Loucy (cell line): Measurements from ENCODE around the gene PPP1R26.
A peak's percentile ranks its signal among the peaks of the same experiment; 100 is the strongest.

Experiments
- H2AFZ ChIP-seq: fragments of 200-600 bp; sonication (generic); 2 replicates; pipeline ENCODE4 v1.6.0; 2016; ENCODE audit warnings: antibody characterized with exemption, mild to moderate bottlenecking, low read length, moderate library complexity
- H3F3A ChIP-seq: fragments of 200-600 bp; 2 replicates; pipeline ENCODE4 v1.6.0; 2016; ENCODE audit warnings: antibody characterized with exemption, low read depth, mild to moderate bottlenecking
- H3K27me3 ChIP-seq: fragments of 200-600 bp; sonication (generic); 2 replicates; pipeline ENCODE4 v1.6.1; 2014; ENCODE audit warnings: low read length, mild to moderate bottlenecking; ENCODE audit not compliant: insufficient read depth, poor library complexity, severe bottlenecking
- H3K36me3 ChIP-seq: fragments of 200-600 bp; sonication (generic); 2 replicates; pipeline ENCODE4 v1.6.1; 2016; ENCODE audit warnings: low read length; ENCODE audit not compliant: insufficient read depth
- H3K4me1 ChIP-seq: fragments of 200-600 bp; sonication (generic); 2 replicates; pipeline ENCODE4 v1.5.1; 2014; ENCODE audit warnings: low read length, mild to moderate bottlenecking; ENCODE audit not compliant: insufficient read depth, poor library complexity, severe bottlenecking
- H3K4me2 ChIP-seq: fragments of 200-600 bp; sonication (generic); 2 replicates; pipeline ENCODE4 v1.6.0; 2014; ENCODE audit warnings: antibody characterized with exemption, low read length, low read depth, mild to moderate bottlenecking; ENCODE audit not compliant: poor library complexity, severe bottlenecking
- H3K4me3 ChIP-seq: fragments of 200-600 bp; sonication (generic); 2 replicates; pipeline ENCODE4 v1.5.1; 2014; ENCODE audit warnings: low read length, mild to moderate bottlenecking, mixed read lengths; ENCODE audit not compliant: poor library complexity, severe bottlenecking
- H3K79me2 ChIP-seq: fragments of 200-600 bp; sonication (generic); 2 replicates; pipeline ENCODE4 v1.6.1; 2014; ENCODE audit warnings: low read length; ENCODE audit not compliant: insufficient read depth
- H3K9ac ChIP-seq: fragments of 200-600 bp; sonication (generic); 2 replicates; pipeline ENCODE4 v1.6.0; 2014; ENCODE audit warnings: mild to moderate bottlenecking, low read depth, low read length, moderate library complexity; ENCODE audit not compliant: poor library complexity, severe bottlenecking
- H3K9me2 ChIP-seq: fragments of 200-600 bp; sonication (generic); replicated peaks from 2 replicates; pipeline ENCODE4 v1.6.1; 2016; ENCODE audit warnings: low read depth, low read length, mixed read lengths
- H3K9me3 ChIP-seq: fragments of 200-600 bp; sonication (generic); 2 replicates; pipeline ENCODE4 v1.6.1; 2014; ENCODE audit warnings: mild to moderate bottlenecking, antibody characterized with exemption, low read length, low read depth; ENCODE audit not compliant: insufficient read depth
- H4K20me1 ChIP-seq: fragments of 200-600 bp; sonication (generic); 2 replicates; pipeline ENCODE4 v1.6.0; 2014; ENCODE audit warnings: antibody characterized with exemption, low read length, mild to moderate bottlenecking; ENCODE audit not compliant: insufficient read depth, poor library complexity, severe bottlenecking
- EZH2phosphoT487 ChIP-seq: fragments of 200-600 bp; IDR thresholded peaks from 2 replicates; pipeline ENCODE4 v1.6.1; 2018; ENCODE audit warnings: antibody characterized with exemption, mild to moderate bottlenecking, moderate library complexity, borderline replicate concordance
- TF ChIP-seq, protein P1 (sequence below): fragments of 200-600 bp; sonication (generic); conservative IDR thresholded peaks from 2 replicates; pipeline ENCODE4 v1.5.1; 2014; ENCODE audit warnings: mild to moderate bottlenecking, antibody characterized with exemption, low read length

Gene PPP1R26

GRCh38 chr9:135500525-135501260 is 21.1 kb downstream of the PPP1R26 start, which contains the start of gene MRPS2:
Gene MRPS2 (plus strand): TSS chr9:135500682. CDS start chr9:135500711, 29 bp downstream.
- Histone ChIP-seq H4K20me1 (peaks cover 34% of the 10 kb centered on the region), H2AFZ (peak within 1 kb of the TSS; percentile 90), H3K4me2 (peak within 1 kb of the TSS; percentile 89), H3K4me3 (peak within 1 kb of the TSS; percentile 74), H3K79me2 (peaks cover 24% of the 10 kb centered on the region), H3K9me2 (no peaks in the 10 kb centered on the region), H3F3A (no peaks in the 10 kb centered on the region), H3K4me1 (peaks cover 10% of the 10 kb centered on the region), H3K27me3 (peaks cover 3% of the 10 kb centered on the region), H3K36me3 (peaks cover 24% of the 10 kb centered on the region; the same call in 1 of the 2 replicates), H3K9ac (peak within 1 kb of the TSS; percentile 98), H3K9me3 (no peaks in the 10 kb centered on the region)
- TF ChIP-seq EZH2phosphoT487: no peak
- TF ChIP-seq, protein P1, sequence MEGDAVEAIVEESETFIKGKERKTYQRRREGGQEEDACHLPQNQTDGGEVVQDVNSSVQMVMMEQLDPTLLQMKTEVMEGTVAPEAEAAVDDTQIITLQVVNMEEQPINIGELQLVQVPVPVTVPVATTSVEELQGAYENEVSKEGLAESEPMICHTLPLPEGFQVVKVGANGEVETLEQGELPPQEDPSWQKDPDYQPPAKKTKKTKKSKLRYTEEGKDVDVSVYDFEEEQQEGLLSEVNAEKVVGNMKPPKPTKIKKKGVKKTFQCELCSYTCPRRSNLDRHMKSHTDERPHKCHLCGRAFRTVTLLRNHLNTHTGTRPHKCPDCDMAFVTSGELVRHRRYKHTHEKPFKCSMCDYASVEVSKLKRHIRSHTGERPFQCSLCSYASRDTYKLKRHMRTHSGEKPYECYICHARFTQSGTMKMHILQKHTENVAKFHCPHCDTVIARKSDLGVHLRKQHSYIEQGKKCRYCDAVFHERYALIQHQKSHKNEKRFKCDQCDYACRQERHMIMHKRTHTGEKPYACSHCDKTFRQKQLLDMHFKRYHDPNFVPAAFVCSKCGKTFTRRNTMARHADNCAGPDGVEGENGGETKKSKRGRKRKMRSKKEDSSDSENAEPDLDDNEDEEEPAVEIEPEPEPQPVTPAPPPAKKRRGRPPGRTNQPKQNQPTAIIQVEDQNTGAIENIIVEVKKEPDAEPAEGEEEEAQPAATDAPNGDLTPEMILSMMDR: peak; percentile 68

GRCh38 chr9:135501261-135502167 is 21.9 kb downstream of the PPP1R26 start:
- no peaks in the 10 kb centered on the region for H3K9me3 ChIP-seq
- peaks cover 10% of the 10 kb centered on the region for H3K4me1 ChIP-seq
- H4K20me1 ChIP-seq: peaks cover 34% of the 10 kb centered on the region

DNA sequence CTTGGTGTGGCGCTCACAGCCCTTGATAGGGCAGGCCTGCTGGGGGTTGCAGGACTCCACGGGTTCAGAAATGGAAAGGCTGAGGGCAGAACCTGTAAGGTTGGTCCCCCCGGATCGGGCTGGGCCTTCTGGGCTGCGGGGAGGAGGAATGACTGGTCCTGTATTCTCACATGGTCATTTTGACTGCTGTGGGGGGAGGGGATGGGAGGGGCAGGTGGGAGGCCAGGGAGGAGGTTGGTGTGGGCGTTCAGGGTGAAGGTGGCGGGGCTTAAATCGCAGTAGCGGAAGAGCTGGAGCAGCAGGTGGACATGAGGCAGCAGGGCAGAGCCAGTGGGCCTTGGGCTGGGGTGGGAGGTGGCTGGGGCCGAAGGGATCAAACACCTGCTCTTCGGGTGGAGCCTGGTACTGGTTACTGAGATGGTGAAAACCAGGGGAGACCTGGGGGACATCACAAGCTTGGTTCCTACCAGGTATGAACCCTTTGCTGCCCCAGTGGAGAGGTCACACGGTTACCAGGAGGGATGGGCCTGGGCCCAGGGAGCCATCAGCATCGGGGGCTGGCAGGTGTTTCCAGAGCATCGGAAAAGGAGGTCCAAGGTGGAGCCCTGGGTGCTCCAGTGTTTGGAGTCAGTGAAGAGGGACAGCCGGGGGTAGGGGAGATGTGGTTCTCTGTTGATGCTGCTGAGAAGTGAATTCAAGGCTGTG is 22.7 kb downstream of the PPP1R26 start:
- peaks cover 24% of the 10 kb centered on the region for H3K79me2 ChIP-seq
- peak overlapping the region; percentile 89 for H3K4me2 ChIP-seq
- H3K36me3 ChIP-seq: peaks cover 24% of the 10 kb centered on the region; the same call in 1 of the 2 replicates
- H3K27me3 ChIP-seq: peaks cover 3% of the 10 kb centered on the region
- H2AFZ ChIP-seq: no peak overlapping the region
- no peak for TF ChIP-seq EZH2phosphoT487
- TF ChIP-seq, protein P1: no peak
- H3K9me2 ChIP-seq: no peaks in the 10 kb centered on the region
- no peaks in the 10 kb centered on the region for H3F3A ChIP-seq
- H3K4me1 ChIP-seq: peaks cover 10% of the 10 kb centered on the region
- H4K20me1 ChIP-seq: peaks cover 34% of the 10 kb centered on the region
- peak overlapping the region; percentile 74 for H3K4me3 ChIP-seq
- H3K9me3 ChIP-seq: no peaks in the 10 kb centered on the region
- peak overlapping the region; percentile 98 for H3K9ac ChIP-seq

More at GRCh38 chr9:135501261-135502167, 21.9 kb downstream of the PPP1R26 start:
- peak overlapping the region; percentile 98 for H3K9ac ChIP-seq
- peak overlapping the region; percentile 74 for H3K4me3 ChIP-seq
- TF ChIP-seq, protein P1: no peak
- TF ChIP-seq EZH2phosphoT487: no peak
- H3K4me2 ChIP-seq: peak overlapping the region; percentile 89
- H3K36me3 ChIP-seq: peaks cover 24% of the 10 kb centered on the region; the same call in 1 of the 2 replicates
- H3F3A ChIP-seq: no peaks in the 10 kb centered on the region
- H3K27me3 ChIP-seq: peaks cover 3% of the 10 kb centered on the region
- H2AFZ ChIP-seq: peak overlapping the region; percentile 90; the same call in 1 of the 2 replicates
- no peaks in the 10 kb centered on the region for H3K9me2 ChIP-seq
- H3K79me2 ChIP-seq: peaks cover 24% of the 10 kb centered on the region
